Mesendoderm (in vitro differentiated cells): ENCODE measurements around the gene SLC16A14. TPM values are rescaled to one million over a fixed set of nuclear protein-coding genes. Genes with fewer than 3 reads are reported as not detected.

Source experiments
- DNase-seq: peaks from one replicate; pipeline ENCODE4 v3.0.0; 2013
- H2AK5ac ChIP-seq: 2 replicates; pipeline ENCODE4 v1.6.1; 2013; ENCODE audit warnings: low read length, inconsistent platforms
- H2BK120ac ChIP-seq: 2 replicates; pipeline ENCODE4 v1.6.1; 2013; ENCODE audit warnings: low read depth, mild to moderate bottlenecking, low read length, moderate library complexity, mixed read lengths
- H2BK15ac ChIP-seq: replicated peaks from 2 replicates; pipeline ENCODE4 v1.6.1; 2013; ENCODE audit warnings: low read depth, mild to moderate bottlenecking, moderate library complexity
- H2BK5ac ChIP-seq: 2 replicates; pipeline ENCODE4 v1.6.1; 2013; ENCODE audit warnings: low read length, inconsistent platforms
- H3K18ac ChIP-seq: 2 replicates; pipeline ENCODE4 v1.6.1; 2013; ENCODE audit warnings: mild to moderate bottlenecking, low read length, mixed read lengths
- H3K23ac ChIP-seq: one replicate; pipeline ENCODE4 v1.6.1; 2013; ENCODE audit warnings: low read length
- H3K27ac ChIP-seq: 2 replicates; pipeline ENCODE4 v1.5.1; 2013; ENCODE audit warnings: low read depth, mild to moderate bottlenecking, inconsistent platforms, low read length, moderate library complexity
- H3K27me3 ChIP-seq: 2 replicates; pipeline ENCODE4 v1.6.1; 2013; ENCODE audit warnings: low read length, control low read depth, mild to moderate bottlenecking, inconsistent platforms; ENCODE audit not compliant: insufficient read depth, poor library complexity
- H3K36me3 ChIP-seq: 2 replicates; pipeline ENCODE4 v1.6.1; 2013; ENCODE audit warnings: low read length, inconsistent platforms; ENCODE audit not compliant: control insufficient read depth, insufficient read depth
- H3K4ac ChIP-seq: one replicate; pipeline ENCODE4 v1.6.1; 2013; ENCODE audit warnings: low read depth, mild to moderate bottlenecking, low read length, moderate library complexity
- H3K4me1 ChIP-seq: 2 replicates; pipeline ENCODE4 v1.6.1; 2013; ENCODE audit warnings: low read depth, low read length, inconsistent platforms; ENCODE audit not compliant: control insufficient read depth
- H3K4me2 ChIP-seq: 2 replicates; pipeline ENCODE4 v1.6.1; 2013; ENCODE audit warnings: low read length
- H3K4me3 ChIP-seq: 2 replicates; pipeline ENCODE4 v1.5.1; 2013; ENCODE audit warnings: mild to moderate bottlenecking, low read length
- H3K56ac ChIP-seq: one replicate; pipeline ENCODE4 v1.6.1; 2013; ENCODE audit warnings: low read length
- H3K79me1 ChIP-seq: 2 replicates; pipeline ENCODE4 v1.6.1; 2013; ENCODE audit warnings: low read length, inconsistent platforms
- H3K79me2 ChIP-seq: 2 replicates; pipeline ENCODE4 v1.6.1; 2013; ENCODE audit warnings: mild to moderate bottlenecking, low read length; ENCODE audit not compliant: control insufficient read depth, insufficient read depth
- H3K9ac ChIP-seq: 2 replicates; pipeline ENCODE4 v1.6.1; 2013; ENCODE audit warnings: low read length, inconsistent platforms
- H4K5ac ChIP-seq: one replicate; pipeline ENCODE4 v1.6.1; 2013; ENCODE audit warnings: low read length
- H4K8ac ChIP-seq: one replicate; pipeline ENCODE4 v1.6.1; 2013; ENCODE audit warnings: low read depth, mild to moderate bottlenecking, control low read depth, low read length, moderate library complexity
- WGBS: extraction: QIAGEN DNeasy Blood & Tissue Kit; methylation state at CpG from one replicate; pipeline ENCODE4 v1.1.7; 2013; ENCODE audit warnings: low lambda C conversion rate, missing lambda C conversion rate; ENCODE audit not compliant: insufficient coverage; ENCODE audit errors: extremely low coverage; 5-methylcytosine and 5-hydroxymethylcytosine counted together
- small RNA-seq: library from polyadenylated mRNA; stranded (forward); fragments of <200 nt; extraction: miRNeasy Mini kit (QIAGEN cat#:217004); gene quantifications from one replicate; pipeline ENCODE3, GENCODE V24; 2013; ENCODE audit not compliant: insufficient read depth

SLC16A14 gene

DNA sequence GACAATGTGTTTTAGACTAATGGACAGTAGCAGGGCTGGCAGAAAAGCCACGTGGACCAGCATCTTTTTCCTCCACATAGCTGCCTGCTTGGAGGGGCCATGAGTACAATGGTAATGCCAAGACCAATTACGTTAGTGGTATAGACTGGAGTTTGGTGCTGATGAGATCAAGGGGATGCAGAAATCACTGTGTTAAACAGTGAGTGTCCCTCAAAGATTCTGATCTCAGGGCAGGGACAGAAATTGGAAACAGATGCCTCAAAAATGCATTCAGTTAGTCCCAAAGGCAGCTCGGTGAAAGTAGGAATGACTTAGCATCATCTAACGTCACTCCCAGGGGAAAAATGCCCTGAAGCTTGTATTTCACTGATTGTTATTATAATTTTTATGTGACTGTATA lies 72.4 kb downstream of the SLC16A14 start:
- no peak for DNase-seq
- H3K27ac ChIP-seq: no peak overlapping the region
- H3K4me1 ChIP-seq: no peaks in the 10 kb centered on the region
- no peak overlapping the region for H2BK15ac ChIP-seq
- no peak overlapping the region for H2BK5ac ChIP-seq
- H3K27me3 ChIP-seq: no peaks in the 10 kb centered on the region
- H3K9ac ChIP-seq: no peak overlapping the region
- no CpG with 5 or more reads among the region's 4 CpGs for WGBS
- no peak overlapping the region for H4K8ac ChIP-seq
- H3K56ac ChIP-seq: no peak overlapping the region
- no peak overlapping the region for H3K4me2 ChIP-seq
- no peak overlapping the region for H3K4ac ChIP-seq
- H3K23ac ChIP-seq: no peak overlapping the region
- no peak overlapping the region for H2AK5ac ChIP-seq
- no peak overlapping the region for H3K4me3 ChIP-seq
- no peak overlapping the region for H4K5ac ChIP-seq
- H3K79me2 ChIP-seq: no peaks in the 10 kb centered on the region
- H2BK120ac ChIP-seq: no peak overlapping the region
- H3K18ac ChIP-seq: no peak overlapping the region
- no peaks in the 10 kb centered on the region for H3K36me3 ChIP-seq
- no peaks in the 10 kb centered on the region for H3K79me1 ChIP-seq

DNA sequence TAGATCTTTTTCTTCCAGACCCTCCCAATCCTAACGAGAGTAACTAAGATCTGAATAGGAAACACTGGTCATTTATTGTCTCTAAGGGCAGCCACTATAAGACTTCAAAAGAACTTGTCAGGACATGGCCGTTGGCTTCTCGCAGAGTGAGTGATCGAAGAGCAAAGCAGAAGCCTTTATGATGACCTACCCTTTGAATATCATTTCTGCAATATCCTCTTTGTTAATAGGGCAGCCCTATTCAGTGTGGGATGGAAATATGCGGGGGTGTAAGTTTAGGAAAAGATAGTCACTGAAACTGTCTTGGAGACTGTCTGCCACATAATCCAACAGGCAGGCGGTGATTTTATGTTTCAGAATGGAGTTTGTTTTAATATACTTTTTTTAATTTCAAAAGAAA lies 75.5 kb downstream of the SLC16A14 start:
- no CpG with 5 or more reads among the region's 6 CpGs for WGBS
- Histone ChIP-seq H2BK5ac (no peak overlapping the region), H3K27ac (no peak overlapping the region)

More for the DNA sequence above, 75.5 kb downstream of the SLC16A14 start:
- H3K27me3 ChIP-seq: no peaks in the 10 kb centered on the region
- H3K23ac ChIP-seq: no peak overlapping the region
- no peak overlapping the region for H3K18ac ChIP-seq
- no peak overlapping the region for H4K8ac ChIP-seq
- no peak overlapping the region for H3K4me2 ChIP-seq
- no peaks in the 10 kb centered on the region for H3K79me1 ChIP-seq
- H3K9ac ChIP-seq: no peak overlapping the region
- H3K79me2 ChIP-seq: no peaks in the 10 kb centered on the region
- DNase-seq: no peak
- H3K4me1 ChIP-seq: no peaks in the 10 kb centered on the region
- H3K36me3 ChIP-seq: no peaks in the 10 kb centered on the region
- no peak overlapping the region for H2BK15ac ChIP-seq
- no peak overlapping the region for H3K4ac ChIP-seq
- H3K56ac ChIP-seq: no peak overlapping the region
- no peak overlapping the region for H3K4me3 ChIP-seq
- H4K5ac ChIP-seq: no peak overlapping the region
- no peak overlapping the region for H2AK5ac ChIP-seq
- no peak overlapping the region for H2BK120ac ChIP-seq

Small RNA genes within 50 kb of the gene (small RNA-seq; reads per million reads assigned to genes)
- not detected for gene RNY4P19
